Spinal cord (tissue), 10 donors: ENCODE measurements around the gene UNC80. TPM values are rescaled to one million over a fixed set of nuclear protein-coding genes. Genes with fewer than 3 reads are reported as not detected.

Source experiments
- DNase-seq, 6 donors: peaks; one replicate each; pipeline versions ENCODE4 v3.0.0 to v3.0.0-alpha.2; 2013 to 2015; ENCODE audit warnings: low spot score in 6 of 6, low read depth in 4 of 6
- H3K27ac ChIP-seq: one replicate; pipeline ENCODE4 v1.5.1; 2013; ENCODE audit warnings: low read depth, low read length, control low read depth
- H3K27me3 ChIP-seq: one replicate; pipeline ENCODE4 v1.6.1; 2013; ENCODE audit warnings: low read length; ENCODE audit not compliant: control insufficient read depth, insufficient read depth
- H3K36me3 ChIP-seq: one replicate; pipeline ENCODE4 v1.6.1; 2013; ENCODE audit warnings: low read length; ENCODE audit not compliant: control insufficient read depth, insufficient read depth
- H3K4me1 ChIP-seq: one replicate; pipeline ENCODE4 v1.6.1; 2013; ENCODE audit warnings: low read length; ENCODE audit not compliant: control insufficient read depth, insufficient read depth
- H3K4me3 ChIP-seq: one replicate; pipeline ENCODE4 v1.5.1; 2013; ENCODE audit warnings: low read depth, low read length, control low read depth
- H3K9me3 ChIP-seq: one replicate; pipeline ENCODE4 v1.6.1; 2013; ENCODE audit warnings: low read length; ENCODE audit not compliant: control insufficient read depth, insufficient read depth
- whole genome bisulfite sequencing: methylation state at CpG from one replicate; pipeline ENCODE4 v1.1.5; 2013; ENCODE audit warnings: missing lambda C conversion rate; ENCODE audit not compliant: insufficient coverage; 5-methylcytosine and 5-hydroxymethylcytosine counted together
- polyA plus RNA-seq, 2 donors: library from polyadenylated mRNA; unstranded; fragments of 120-200 nt; gene quantifications; one replicate each; pipeline ENCODE4 v1.2.1, GENCODE V29; 2013; ENCODE audit not compliant: insufficient read length in 2 of 2
- total RNA-seq, 2 donors: library from RNA; depleted of rRNA in 1 of 2; stranded (reverse); fragments of 120-200 nt in 1 of 2; fragments of >200 nt in 1 of 2; gene quantifications; one replicate each; pipeline versions ENCODE4 v1.2.3 to v1.2.4, GENCODE V29; 2013 to 2014
- donor health status: healthy.

The UNC80 gene
- total and polyA plus RNA-seq, 4 donors, result 12.3 to 37.8 (median 16.1) TPM

- Histone ChIP-seq H3K27ac (no peak overlapping the region), H3K36me3 (no peaks in the 10 kb centered on the region), H3K4me1 (no peaks in the 10 kb centered on the region), H3K4me3 (no peak overlapping the region), H3K27me3 (no peaks in the 10 kb centered on the region), H3K9me3 (peaks cover 3% of the 10 kb centered on the region)
- no peak for DNase-seq
Measured at GRCh38 chr2:209762563-209762962, 9.1 kb upstream of the UNC80 start.

GRCh38 chr2:209763106-209763505, 8.5 kb upstream of the UNC80 start:
- peaks cover 3% of the 10 kb centered on the region for H3K9me3 ChIP-seq
- no peaks in the 10 kb centered on the region for H3K36me3 ChIP-seq
- H3K27ac ChIP-seq, result no peak overlapping the region
- no peak overlapping the region for H3K4me3 ChIP-seq
- H3K4me1 ChIP-seq, result no peaks in the 10 kb centered on the region
- WGBS, result 83% methylated on average over 1 of the region's 3 CpGs
- H3K27me3 ChIP-seq, result no peaks in the 10 kb centered on the region
- no peak for DNase-seq

GRCh38 chr2:209766613-209767012, 5.0 kb upstream of the UNC80 start:
- H3K27me3 ChIP-seq, result no peaks in the 10 kb centered on the region
- H3K4me3 ChIP-seq, result no peak overlapping the region
- H3K4me1 ChIP-seq, result no peaks in the 10 kb centered on the region
- H3K36me3 ChIP-seq, result no peaks in the 10 kb centered on the region
- no peak overlapping the region for H3K27ac ChIP-seq
- DNase-seq, result no peak
- WGBS, result 100% methylated on average over 1 of the region's 1 CpG
- H3K9me3 ChIP-seq, result no peaks in the 10 kb centered on the region

DNA sequence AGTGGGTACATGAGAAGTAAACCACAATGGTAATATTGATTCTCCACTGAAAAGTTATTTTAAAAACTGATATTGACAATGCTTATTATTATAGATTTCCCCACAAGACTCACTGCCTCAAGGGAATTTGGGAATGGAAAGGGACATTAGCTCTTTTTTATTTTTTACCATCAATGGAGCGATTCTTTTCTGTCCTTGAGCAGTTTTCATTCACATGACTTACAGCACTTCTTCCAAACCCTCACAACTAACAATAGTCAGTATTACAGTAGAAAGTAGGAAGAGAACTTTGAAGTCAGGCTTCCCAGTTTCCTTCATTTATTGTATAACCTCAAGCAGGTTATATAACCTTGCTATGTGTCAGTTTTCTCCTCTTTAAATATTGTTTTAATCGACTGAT, 4.3 kb upstream of the UNC80 start:
- no peaks in the 10 kb centered on the region for H3K36me3 ChIP-seq
- no peak overlapping the region for H3K27ac ChIP-seq
- H3K27me3 ChIP-seq, result no peaks in the 10 kb centered on the region
- no peaks in the 10 kb centered on the region for H3K4me1 ChIP-seq
- WGBS, result no CpG with 5 or more reads among the region's 2 CpGs
- no peak for DNase-seq
- no peak overlapping the region for H3K4me3 ChIP-seq
- H3K9me3 ChIP-seq, result no peaks in the 10 kb centered on the region

GRCh38 chr2:209768557-209768956, 3.1 kb upstream of the UNC80 start:
- Histone ChIP-seq H3K36me3 (no peaks in the 10 kb centered on the region), H3K9me3 (no peaks in the 10 kb centered on the region), H3K4me3 (no peak overlapping the region), H3K27ac (no peak overlapping the region), H3K4me1 (no peaks in the 10 kb centered on the region), H3K27me3 (no peaks in the 10 kb centered on the region)
- DNase-seq, result no peak

GRCh38 chr2:209772290-209772685, 656 bp downstream of the UNC80 start:
- H3K36me3 ChIP-seq, result peaks cover 9% of the 10 kb centered on the region
- H3K4me1 ChIP-seq, result no peaks in the 10 kb centered on the region
- no peaks in the 10 kb centered on the region for H3K9me3 ChIP-seq
- H3K4me3 ChIP-seq, result peak overlapping the region; percentile 67
- peak in 5 of 6 donors; percentile 9 to 83 (median 43) for DNase-seq
- no peak overlapping the region for H3K27ac ChIP-seq
- H3K27me3 ChIP-seq, result no peaks in the 10 kb centered on the region
- WGBS, result no CpG with 5 or more reads among the region's 8 CpGs

GRCh38 chr2:209773377-209773776, 1.7 kb downstream of the UNC80 start:
- 60% methylated on average over 2 of the region's 3 CpGs for WGBS
- Histone ChIP-seq H3K9me3 (no peaks in the 10 kb centered on the region), H3K4me1 (no peaks in the 10 kb centered on the region), H3K27ac (no peak overlapping the region), H3K27me3 (no peaks in the 10 kb centered on the region), H3K36me3 (peaks cover 17% of the 10 kb centered on the region), H3K4me3 (no peak overlapping the region)
- peak in 1 of 6 donors; percentile 27 for DNase-seq

- no peak for DNase-seq
- H3K4me3 ChIP-seq, result no peak overlapping the region
Measured at GRCh38 chr2:209787416-209787815, 15.8 kb downstream of the UNC80 start.

GRCh38 chr2:209788925-209789324, 17.3 kb downstream of the UNC80 start:
- no CpG with 5 or more reads among the region's 1 CpG for WGBS
- Histone ChIP-seq H3K9me3 (no peaks in the 10 kb centered on the region), H3K27me3 (no peaks in the 10 kb centered on the region), H3K36me3 (peaks cover 8% of the 10 kb centered on the region), H3K4me1 (no peaks in the 10 kb centered on the region), H3K4me3 (no peak overlapping the region), H3K27ac (no peak overlapping the region)
- DNase-seq, result no peak

More at GRCh38 chr2:209787416-209787815, 15.8 kb downstream of the UNC80 start:
- H3K27ac ChIP-seq, result no peak overlapping the region
- WGBS, result no CpG with 5 or more reads among the region's 5 CpGs
- H3K4me1 ChIP-seq, result no peaks in the 10 kb centered on the region
- H3K9me3 ChIP-seq, result no peaks in the 10 kb centered on the region
- H3K36me3 ChIP-seq, result peaks cover 8% of the 10 kb centered on the region
- no peaks in the 10 kb centered on the region for H3K27me3 ChIP-seq

DNA sequence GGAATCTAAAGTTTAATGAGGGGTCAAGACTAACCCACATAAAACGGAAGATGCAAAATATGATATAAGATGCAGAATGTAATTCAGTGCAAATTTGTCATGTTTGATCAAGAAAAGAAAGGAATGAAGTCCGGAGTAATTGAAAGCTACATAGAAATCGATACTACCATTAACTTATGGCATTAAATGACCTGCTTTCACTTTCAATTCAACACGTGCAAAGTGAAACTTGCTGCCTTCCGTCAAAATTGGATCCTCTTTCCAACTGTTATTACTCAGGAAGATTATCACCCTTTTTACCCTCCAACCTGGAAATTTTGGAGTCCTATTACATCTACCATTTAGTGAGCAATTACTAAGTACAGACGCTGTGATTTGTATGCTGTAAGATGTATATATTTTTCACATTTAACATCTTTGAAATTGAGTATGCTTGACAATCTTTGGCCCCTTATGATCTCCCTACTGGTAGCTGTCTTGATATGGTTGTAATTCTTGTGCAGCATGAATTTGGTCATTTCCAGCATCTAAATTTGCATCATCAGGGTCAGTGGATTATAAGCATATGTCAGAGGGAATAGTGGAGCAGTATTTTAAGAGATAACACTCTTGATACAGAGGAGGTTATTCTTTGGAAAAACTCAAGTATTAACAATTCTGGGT, 18.6 kb downstream of the UNC80 start:
- Histone ChIP-seq H3K27ac (no peak overlapping the region), H3K36me3 (peaks cover 8% of the 10 kb centered on the region), H3K27me3 (no peaks in the 10 kb centered on the region), H3K9me3 (no peaks in the 10 kb centered on the region), H3K4me1 (no peaks in the 10 kb centered on the region), H3K4me3 (no peak overlapping the region)
- no peak for DNase-seq
- 40% methylated on average over 2 of the region's 6 CpGs for WGBS
